ENCODE measurements around the gene BRINP2.

- TF ChIP-seq CTCF (IDR thresholded peaks at IDR 0.05; ENCODE audit: control extremely low read depth in 1 of 3, insufficient read depth in 1 of 3, low read depth in 1 of 3, low read length in 3 of 3) (no peak), YY1 (IDR thresholded peaks at IDR 0.05; ENCODE audit: low read depth, low read length) (no peak), POLR2A (IDR thresholded peaks at IDR 0.05; ENCODE audit: control extremely low read depth in 1 of 2, low read depth in 2 of 2, low read length in 2 of 2) (no peak), SIRT6 (IDR thresholded peaks at IDR 0.05; ENCODE audit: low read length) (no peak), NANOG (IDR thresholded peaks at IDR 0.05; ENCODE audit: insufficient read depth, low read depth, low read length, poor library complexity, severe bottlenecking) (no peak), EZH2 (IDR thresholded peaks at IDR 0.05; ENCODE audit: low read depth, low read length, severe bottlenecking) (no peak), EGR1 (IDR thresholded peaks at IDR 0.05; ENCODE audit: borderline replicate concordance, low read depth, low read length) (no peak), SIX5 (IDR thresholded peaks at IDR 0.05; ENCODE audit: low read depth, low read length) (no peak), CEBPB (IDR thresholded peaks at IDR 0.05; ENCODE audit: low read depth, low read length) (no peak), POLR2AphosphoS5 (IDR thresholded peaks at IDR 0.05; ENCODE audit: low read depth, low read length) (no peak), MAX (IDR thresholded peaks at IDR 0.05) (no peak)
Measured at GRCh38 chr1:177209357-177209756, 38.6 kb downstream of the BRINP2 start.

Measured in H1 (cell line).